SU-DHL-6 (cell line): ENCODE data around the gene ZMPSTE24.

Experiments
- H2AFZ ChIP-seq: fragments of 200-600 bp; sonication (generic); 2 replicates; pipeline ENCODE4 v1.6.1; 2014; ENCODE audit warnings: low read depth, mild to moderate bottlenecking, moderate library complexity, mixed read lengths, antibody characterized with exemption, low read length; ENCODE audit not compliant: severe bottlenecking
- H3F3A ChIP-seq: fragments of 200-600 bp; shearing (Covaris generic); 2 replicates; pipeline ENCODE4 v1.6.0; 2016; ENCODE audit warnings: antibody characterized with exemption, mild to moderate bottlenecking; ENCODE audit not compliant: insufficient read depth
- H3K27ac ChIP-seq: fragments of 200-600 bp; sonication (generic); 2 replicates; pipeline ENCODE4 v1.5.1; 2016; ENCODE audit warnings: low read depth, mild to moderate bottlenecking, low read length, moderate library complexity, mixed read lengths
- H3K27me3 ChIP-seq: fragments of 200-600 bp; sonication (generic), shearing (Covaris generic); 2 replicates; pipeline ENCODE4 v1.6.0; 2014; ENCODE audit warnings: mild to moderate bottlenecking, low read length
- H3K36me3 ChIP-seq: fragments of 200-600 bp; sonication (generic); 2 replicates; pipeline ENCODE4 v1.6.1; 2014; ENCODE audit warnings: mild to moderate bottlenecking, low read length, mixed read lengths
- H3K4me2 ChIP-seq: fragments of 300-600, 200-600 bp; shearing (Covaris generic), sonication (generic); 2 replicates; pipeline ENCODE4 v1.6.0; 2014; ENCODE audit warnings: low read length, low read depth, mild to moderate bottlenecking; ENCODE audit not compliant: poor library complexity, severe bottlenecking
- H3K4me3 ChIP-seq: fragments of 200-600 bp; sonication (generic); 2 replicates; pipeline ENCODE4 v1.5.1; 2014; ENCODE audit warnings: antibody characterized with exemption, low read length, mild to moderate bottlenecking, mixed read lengths; ENCODE audit not compliant: insufficient read depth, poor library complexity, severe bottlenecking
- H3K79me2 ChIP-seq: fragments of 200-600 bp; sonication (generic); 2 replicates; pipeline ENCODE4 v1.6.1; 2014; ENCODE audit warnings: mild to moderate bottlenecking, low read length, moderate library complexity; ENCODE audit not compliant: insufficient read depth
- H3K9ac ChIP-seq: fragments of 200-600 bp; sonication (generic); 2 replicates; pipeline ENCODE4 v1.7.0; 2014; ENCODE audit warnings: mild to moderate bottlenecking, low read length
- H3K9me2 ChIP-seq: fragments of 200-600 bp; sonication (generic); replicated peaks from 2 replicates; pipeline ENCODE4 v1.6.1; 2014; ENCODE audit warnings: low read length; ENCODE audit not compliant: insufficient read depth
- H3K9me3 ChIP-seq: fragments of 200-600 bp; sonication (generic); 2 replicates; pipeline ENCODE4 v1.6.1; 2014; ENCODE audit warnings: low read length, mixed read lengths; ENCODE audit not compliant: insufficient read depth
- H4K20me1 ChIP-seq: fragments of 200-600 bp; sonication (generic); 2 replicates; pipeline ENCODE4 v1.6.1; 2014; ENCODE audit warnings: low read depth, mild to moderate bottlenecking, antibody characterized with exemption, low read length, moderate library complexity, mixed read lengths
- CTCF ChIP-seq: fragments of 200-600 bp; sonication (generic); IDR thresholded peaks from one replicate; pipeline ENCODE4 v1.5.1; 2017; ENCODE audit warnings: antibody characterized with exemption, mild to moderate bottlenecking, low read length, moderate library complexity; ENCODE audit not compliant: insufficient read depth, poor library complexity, severe bottlenecking
- EZH2phosphoT487 ChIP-seq: fragments of 200-600 bp; sonication (generic), shearing (Covaris generic); conservative IDR thresholded peaks from 2 replicates; pipeline ENCODE4 v1.6.1; 2018; ENCODE audit warnings: mild to moderate bottlenecking, antibody characterized with exemption, low read length, moderate library complexity, mixed read lengths

ZMPSTE24 gene

GRCh38 chr1:40303790-40304189 lies 45.8 kb downstream of the ZMPSTE24 start:
- Histone ChIP-seq H3K9me3 (no peaks in the 10 kb centered on the region), H3K79me2 (no peaks in the 10 kb centered on the region), H3K9me2 (no peaks in the 10 kb centered on the region), H2AFZ (no peak overlapping the region), H4K20me1 (no peaks in the 10 kb centered on the region), H3K4me2 (no peak overlapping the region), H3K36me3 (no peaks in the 10 kb centered on the region), H3K27me3 (no peaks in the 10 kb centered on the region), H3F3A (no peaks in the 10 kb centered on the region), H3K9ac (no peak overlapping the region), H3K4me3 (no peak overlapping the region), H3K27ac (no peak overlapping the region)
- TF ChIP-seq CTCF (no peak), EZH2phosphoT487 (no peak)

GRCh38 chr1:40305451-40305850 lies 47.4 kb downstream of the ZMPSTE24 start:
- no peaks in the 10 kb centered on the region for H3K9me3 ChIP-seq
- H4K20me1 ChIP-seq = no peaks in the 10 kb centered on the region
- H3K27ac ChIP-seq = no peak overlapping the region
- TF ChIP-seq EZH2phosphoT487 (no peak), CTCF (no peak)
- H3K36me3 ChIP-seq = no peaks in the 10 kb centered on the region
- no peaks in the 10 kb centered on the region for H3K79me2 ChIP-seq
- H3K27me3 ChIP-seq = no peaks in the 10 kb centered on the region
- H3K9me2 ChIP-seq = no peaks in the 10 kb centered on the region
- H3K9ac ChIP-seq = no peak overlapping the region
- no peak overlapping the region for H2AFZ ChIP-seq
- no peaks in the 10 kb centered on the region for H3F3A ChIP-seq
- H3K4me2 ChIP-seq = no peak overlapping the region
- H3K4me3 ChIP-seq = no peak overlapping the region

GRCh38 chr1:40305871-40306270 lies 47.8 kb downstream of the ZMPSTE24 start:
- no peaks in the 10 kb centered on the region for H3F3A ChIP-seq
- no peak overlapping the region for H3K9ac ChIP-seq
- H3K27me3 ChIP-seq = no peaks in the 10 kb centered on the region
- TF ChIP-seq EZH2phosphoT487 = no peak
- no peak for TF ChIP-seq CTCF
- no peaks in the 10 kb centered on the region for H3K9me2 ChIP-seq
- H3K27ac ChIP-seq = no peak overlapping the region
- no peaks in the 10 kb centered on the region for H4K20me1 ChIP-seq
- no peaks in the 10 kb centered on the region for H3K9me3 ChIP-seq
- H2AFZ ChIP-seq = no peak overlapping the region
- no peaks in the 10 kb centered on the region for H3K79me2 ChIP-seq
- H3K36me3 ChIP-seq = no peaks in the 10 kb centered on the region
- H3K4me3 ChIP-seq = no peak overlapping the region
- no peak overlapping the region for H3K4me2 ChIP-seq
